K562 (cell line): ENCODE measurements around the gene CPLX1.

Experiments used
- CREB1 ChIP-seq, 2 experiments: sonication (generic) in 1 of 2; formaldehyde crosslinking in 1 of 2; IDR thresholded peaks; 2 replicates each; pipeline versions ENCODE4 v1.6.1 to v1.8.0; 2012 to 2022; ENCODE audit warnings: inconsistent platforms in 1 of 2, mild to moderate bottlenecking in 1 of 2, missing genetic modification reagents in 1 of 2, moderate library complexity in 1 of 2
- CTCF ChIP-seq, 3 experiments: IDR thresholded peaks in 2 of 3; conservative IDR thresholded peaks in 1 of 3; 2 replicates each; pipeline ENCODE4 v1.5.1; 2011 to 2012; ENCODE audit warnings: low read length in 3 of 3, mild to moderate bottlenecking in 3 of 3, control low read depth in 2 of 3, improper control_type of control experiment in 1 of 3, inconsistent platforms in 1 of 3, low read depth in 1 of 3, mixed read lengths in 1 of 3, moderate library complexity in 1 of 3; ENCODE audit not compliant: insufficient read depth in 2 of 3
- MAX ChIP-seq: sonication (generic); formaldehyde crosslinking; IDR thresholded peaks from 2 replicates; pipeline ENCODE4 v1.9.0; 2022; ENCODE audit warnings: mild to moderate bottlenecking, missing genetic modification reagents
- PHB2 ChIP-seq: fragments of 450-650 bp; IDR thresholded peaks from 2 replicates; pipeline ENCODE4 v1.6.1; 2017; ENCODE audit warnings: low read depth
- POLR2A ChIP-seq: fragments of 450-650 bp; conservative IDR thresholded peaks from 2 replicates; pipeline ENCODE4 v1.6.1; 2016
- POU5F1 ChIP-seq: fragments of 150-350 bp; IDR thresholded peaks from 2 replicates; pipeline ENCODE4 v1.6.1; 2014; ENCODE audit warnings: borderline replicate concordance, low read length, low read depth, mild to moderate bottlenecking; ENCODE audit not compliant: partially characterized antibody
- RAD21 ChIP-seq, 2 experiments: fragments of 250-450 bp in 1 of 2; fragments of 450-650 bp in 1 of 2; sonication (Bioruptor Pico) in 1 of 2; formaldehyde crosslinking in 1 of 2; IDR thresholded peaks in 1 of 2; conservative IDR thresholded peaks in 1 of 2; 2 replicates each; pipeline versions ENCODE4 v1.4.0 to v1.8.0; 2020 to 2022; ENCODE audit warnings: mild to moderate bottlenecking in 2 of 2, moderate library complexity in 1 of 2
- TFAM ChIP-seq: fragments of 250-450 bp; sonication (Bioruptor Pico); conservative IDR thresholded peaks from 2 replicates; pipeline ENCODE4 v1.5.0; 2021; ENCODE audit warnings: mild to moderate bottlenecking, moderate library complexity
- ZNF274 ChIP-seq: IDR thresholded peaks from 2 replicates; pipeline ENCODE4 v1.6.1; 2011; ENCODE audit warnings: low read depth, mild to moderate bottlenecking, low read length, moderate library complexity, borderline replicate concordance
- ZNF764 ChIP-seq: fragments of 250-450 bp; sonication (Bioruptor Pico); IDR thresholded peaks from 2 replicates; pipeline ENCODE4 v1.4.0; 2020; ENCODE audit warnings: low read depth, mild to moderate bottlenecking, moderate library complexity
- TF ChIP-seq, protein P1 (sequence below): fragments of 450-650 bp; formaldehyde crosslinking; IDR thresholded peaks from 2 replicates; pipeline ENCODE4 v1.4.0; 2022; ENCODE audit warnings: missing genetic modification characterization
- TF ChIP-seq, protein P2 (sequence below): sonication (generic); formaldehyde crosslinking; IDR thresholded peaks from 2 replicates; pipeline ENCODE4 v1.8.1; 2023; ENCODE audit warnings: missing genetic modification reagents, mild to moderate bottlenecking, borderline replicate concordance
- TF ChIP-seq, protein P3 (sequence below): sonication (generic); formaldehyde crosslinking; IDR thresholded peaks from 2 replicates; pipeline ENCODE4 v1.8.1; 2023; ENCODE audit warnings: mild to moderate bottlenecking, missing genetic modification reagents, moderate library complexity

DNA sequence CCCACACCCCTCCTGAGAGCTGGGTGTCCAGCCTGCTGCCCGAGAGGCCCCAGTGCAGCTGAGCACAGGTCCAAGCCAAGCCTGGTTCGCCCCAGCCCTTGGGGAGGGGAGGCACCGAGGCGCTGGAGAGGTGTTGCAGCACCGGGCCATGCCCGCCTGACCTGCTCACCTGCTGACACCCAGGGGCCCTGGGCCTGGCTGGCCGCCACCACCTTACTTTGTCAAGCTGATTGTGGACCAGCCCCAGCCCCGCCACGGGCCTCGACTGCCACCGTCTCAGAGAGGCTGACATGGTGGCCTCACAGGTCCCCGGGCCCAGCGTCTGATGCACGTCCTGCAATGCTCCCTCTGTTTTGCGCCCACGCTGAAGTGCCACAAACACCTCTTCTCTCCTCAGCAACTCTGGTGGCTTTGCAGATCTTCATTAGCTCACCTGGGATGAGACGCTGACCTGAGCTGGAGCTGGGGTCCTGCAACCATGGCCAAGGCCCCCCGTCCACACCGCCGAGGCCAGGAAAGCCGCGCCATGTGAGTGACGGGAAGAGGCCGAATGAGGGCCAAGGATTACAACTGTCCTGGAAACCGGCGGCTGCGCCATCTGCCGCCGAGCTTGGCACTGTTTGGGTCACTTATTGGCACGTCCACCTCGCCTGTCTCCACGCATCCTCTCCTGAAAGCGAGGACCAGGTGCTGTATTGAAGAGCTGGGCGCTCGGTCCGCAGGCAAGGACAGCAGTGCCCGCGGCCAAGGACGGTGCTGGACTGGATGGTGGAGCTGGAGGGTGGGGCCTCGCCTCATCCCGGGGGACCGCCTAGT lies 7.6 kb downstream of the CPLX1 start:
- TF ChIP-seq ZNF274 (no peak), RAD21 (CRISPR knock-in tag; conservative IDR thresholded peaks at IDR 0.05 in 1 of 2, IDR thresholded peaks at IDR 0.05 in 1 of 2) (no peak), CREB1 (IDR thresholded peaks at IDR 0.05) (no peak), CREB1 (CRISPR knock-in tag; IDR thresholded peaks at IDR 0.05) (no peak), POLR2A (no peak), ZNF764 (CRISPR knock-in tag) (no peak), CTCF (IDR thresholded peaks at IDR 0.05 in 2 of 3, conservative IDR thresholded peaks at IDR 0.05 in 1 of 3; ENCODE audit: insufficient read depth in 2 of 3, low read depth in 1 of 3, low read length in 3 of 3) (no peak), TFAM (no peak), MAX (CRISPR knock-in tag) (no peak), PHB2 (no peak), POU5F1 (no peak)
- TF ChIP-seq, protein P1, sequence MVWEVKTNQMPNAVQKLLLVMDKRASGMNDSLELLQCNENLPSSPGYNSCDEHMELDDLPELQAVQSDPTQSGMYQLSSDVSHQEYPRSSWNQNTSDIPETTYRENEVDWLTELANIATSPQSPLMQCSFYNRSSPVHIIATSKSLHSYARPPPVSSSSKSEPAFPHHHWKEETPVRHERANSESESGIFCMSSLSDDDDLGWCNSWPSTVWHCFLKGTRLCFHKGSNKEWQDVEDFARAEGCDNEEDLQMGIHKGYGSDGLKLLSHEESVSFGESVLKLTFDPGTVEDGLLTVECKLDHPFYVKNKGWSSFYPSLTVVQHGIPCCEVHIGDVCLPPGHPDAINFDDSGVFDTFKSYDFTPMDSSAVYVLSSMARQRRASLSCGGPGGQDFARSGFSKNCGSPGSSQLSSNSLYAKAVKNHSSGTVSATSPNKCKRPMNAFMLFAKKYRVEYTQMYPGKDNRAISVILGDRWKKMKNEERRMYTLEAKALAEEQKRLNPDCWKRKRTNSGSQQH (CRISPR knock-in tag) = no peak
- TF ChIP-seq, protein P2, sequence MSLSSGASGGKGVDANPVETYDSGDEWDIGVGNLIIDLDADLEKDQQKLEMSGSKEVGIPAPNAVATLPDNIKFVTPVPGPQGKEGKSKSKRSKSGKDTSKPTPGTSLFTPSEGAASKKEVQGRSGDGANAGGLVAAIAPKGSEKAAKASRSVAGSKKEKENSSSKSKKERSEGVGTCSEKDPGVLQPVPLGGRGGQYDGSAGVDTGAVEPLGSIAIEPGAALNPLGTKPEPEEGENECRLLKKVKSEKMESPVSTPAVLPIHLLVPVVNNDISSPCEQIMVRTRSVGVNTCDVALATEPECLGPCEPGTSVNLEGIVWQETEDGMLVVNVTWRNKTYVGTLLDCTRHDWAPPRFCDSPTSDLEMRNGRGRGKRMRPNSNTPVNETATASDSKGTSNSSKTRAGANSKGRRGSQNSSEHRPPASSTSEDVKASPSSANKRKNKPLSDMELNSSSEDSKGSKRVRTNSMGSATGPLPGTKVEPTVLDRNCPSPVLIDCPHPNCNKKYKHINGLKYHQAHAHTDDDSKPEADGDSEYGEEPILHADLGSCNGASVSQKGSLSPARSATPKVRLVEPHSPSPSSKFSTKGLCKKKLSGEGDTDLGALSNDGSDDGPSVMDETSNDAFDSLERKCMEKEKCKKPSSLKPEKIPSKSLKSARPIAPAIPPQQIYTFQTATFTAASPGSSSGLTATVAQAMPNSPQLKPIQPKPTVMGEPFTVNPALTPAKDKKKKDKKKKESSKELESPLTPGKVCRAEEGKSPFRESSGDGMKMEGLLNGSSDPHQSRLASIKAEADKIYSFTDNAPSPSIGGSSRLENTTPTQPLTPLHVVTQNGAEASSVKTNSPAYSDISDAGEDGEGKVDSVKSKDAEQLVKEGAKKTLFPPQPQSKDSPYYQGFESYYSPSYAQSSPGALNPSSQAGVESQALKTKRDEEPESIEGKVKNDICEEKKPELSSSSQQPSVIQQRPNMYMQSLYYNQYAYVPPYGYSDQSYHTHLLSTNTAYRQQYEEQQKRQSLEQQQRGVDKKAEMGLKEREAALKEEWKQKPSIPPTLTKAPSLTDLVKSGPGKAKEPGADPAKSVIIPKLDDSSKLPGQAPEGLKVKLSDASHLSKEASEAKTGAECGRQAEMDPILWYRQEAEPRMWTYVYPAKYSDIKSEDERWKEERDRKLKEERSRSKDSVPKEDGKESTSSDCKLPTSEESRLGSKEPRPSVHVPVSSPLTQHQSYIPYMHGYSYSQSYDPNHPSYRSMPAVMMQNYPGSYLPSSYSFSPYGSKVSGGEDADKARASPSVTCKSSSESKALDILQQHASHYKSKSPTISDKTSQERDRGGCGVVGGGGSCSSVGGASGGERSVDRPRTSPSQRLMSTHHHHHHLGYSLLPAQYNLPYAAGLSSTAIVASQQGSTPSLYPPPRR (CRISPR knock-in tag) = no peak
- TF ChIP-seq, protein P3, sequence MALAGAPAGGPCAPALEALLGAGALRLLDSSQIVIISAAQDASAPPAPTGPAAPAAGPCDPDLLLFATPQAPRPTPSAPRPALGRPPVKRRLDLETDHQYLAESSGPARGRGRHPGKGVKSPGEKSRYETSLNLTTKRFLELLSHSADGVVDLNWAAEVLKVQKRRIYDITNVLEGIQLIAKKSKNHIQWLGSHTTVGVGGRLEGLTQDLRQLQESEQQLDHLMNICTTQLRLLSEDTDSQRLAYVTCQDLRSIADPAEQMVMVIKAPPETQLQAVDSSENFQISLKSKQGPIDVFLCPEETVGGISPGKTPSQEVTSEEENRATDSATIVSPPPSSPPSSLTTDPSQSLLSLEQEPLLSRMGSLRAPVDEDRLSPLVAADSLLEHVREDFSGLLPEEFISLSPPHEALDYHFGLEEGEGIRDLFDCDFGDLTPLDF (CRISPR knock-in tag) = no peak
